ENCODE data around the gene DOCK1.
A peak's percentile ranks its signal among the peaks of the same experiment; 100 is the strongest.
"Not testable (repeated sequence)": the region's sequence is repeated elsewhere in the genome, so short reads cannot be mapped to it uniquely, and the experiment has no call there.

The DOCK1 gene

GRCh38 chr10:126878594-126878993 lies 26.6 kb upstream of the DOCK1 start:
- H3K9me3 ChIP-seq (ENCODE audit: insufficient read depth, low read depth, low read length) = no peaks in the 10 kb centered on the region
- no peak overlapping the region for H2AK5ac ChIP-seq (ENCODE audit: low read length)
- H2BK120ac ChIP-seq (ENCODE audit: insufficient read depth, low read length, poor library complexity) = no peak overlapping the region
- no CpG with 5 or more reads among the region's 10 CpGs for WGBS (ENCODE audit: extremely low coverage, insufficient coverage, insufficient read length)
- H3K79me2 ChIP-seq (ENCODE audit: control insufficient read depth, insufficient read depth, low read length, poor library complexity) = no peaks in the 10 kb centered on the region
- no peak overlapping the region for H3K4me2 ChIP-seq (ENCODE audit: low read length)
- H4K91ac ChIP-seq (ENCODE audit: low read depth, low read length) = no peak overlapping the region
- no peaks in the 10 kb centered on the region for H3K36me3 ChIP-seq (ENCODE audit: control insufficient read depth in 1 of 2, insufficient read depth in 2 of 2, low read length in 2 of 2)
- no peak overlapping the region for H4K8ac ChIP-seq (ENCODE audit: low read depth, low read length)
- no peaks in the 10 kb centered on the region for H3K27me3 ChIP-seq (ENCODE audit: insufficient read depth, low read length)
- H3K27ac ChIP-seq (ENCODE audit: low read depth, low read length) = no peak overlapping the region
- no peak overlapping the region for H3K23ac ChIP-seq (ENCODE audit: low read length)
- H3K9ac ChIP-seq (ENCODE audit: low read length) = no peak overlapping the region
- no peaks in the 10 kb centered on the region for H3K79me1 ChIP-seq (ENCODE audit: low read length)
- no peak overlapping the region for H2BK12ac ChIP-seq (ENCODE audit: low read length)
- H4K12ac ChIP-seq (ENCODE audit: low read depth, low read length) = no peak overlapping the region
- no peak overlapping the region for H3K14ac ChIP-seq (ENCODE audit: low read length)
- no peak overlapping the region for H2BK5ac ChIP-seq (ENCODE audit: low read depth, low read length, poor library complexity)
- peaks cover 0 to 2% of the 10 kb centered on the region in 2 experiments for H3K4me1 ChIP-seq (ENCODE audit: control insufficient read depth in 1 of 2, insufficient read depth in 2 of 2, low read length in 2 of 2)
- H3K4ac ChIP-seq (ENCODE audit: low read depth, low read length) = no peak overlapping the region
- H3K18ac ChIP-seq (ENCODE audit: low read length) = no peak overlapping the region
- DNase-seq = no peak
- no peak overlapping the region for H2AFZ ChIP-seq (ENCODE audit: insufficient read depth, low read length, poor library complexity)
- H3K4me3 ChIP-seq (ENCODE audit: low read depth, low read length) = no peak overlapping the region

- Histone ChIP-seq H2AFZ (ENCODE audit: insufficient read depth, low read length, poor library complexity) (no peak overlapping the region), H3K27ac (ENCODE audit: low read depth, low read length) (no peak overlapping the region), H4K12ac (ENCODE audit: low read depth, low read length) (no peak overlapping the region), H3K23ac (ENCODE audit: low read length) (no peak overlapping the region), H2AK5ac (ENCODE audit: low read length) (no peak overlapping the region), H3K9me3 (ENCODE audit: insufficient read depth, low read depth, low read length) (no peaks in the 10 kb centered on the region), H3K79me1 (ENCODE audit: low read length) (no peaks in the 10 kb centered on the region), H3K14ac (ENCODE audit: low read length) (no peak overlapping the region), H3K79me2 (ENCODE audit: control insufficient read depth, insufficient read depth, low read length, poor library complexity) (no peaks in the 10 kb centered on the region), H4K8ac (ENCODE audit: low read depth, low read length) (no peak overlapping the region), H2BK5ac (ENCODE audit: low read depth, low read length, poor library complexity) (no peak overlapping the region), H4K91ac (ENCODE audit: low read depth, low read length) (no peak overlapping the region), H3K4ac (ENCODE audit: low read depth, low read length) (no peak overlapping the region), H3K27me3 (ENCODE audit: insufficient read depth, low read length) (no peaks in the 10 kb centered on the region), H3K4me3 (ENCODE audit: low read depth, low read length) (no peak overlapping the region), H3K36me3 (ENCODE audit: control insufficient read depth in 1 of 2, insufficient read depth in 2 of 2, low read length in 2 of 2) (no peaks in the 10 kb centered on the region), H3K4me1 (ENCODE audit: control insufficient read depth in 1 of 2, insufficient read depth in 2 of 2, low read length in 2 of 2) (peaks cover 0 to 2% of the 10 kb centered on the region in 2 experiments), H2BK12ac (ENCODE audit: low read length) (no peak overlapping the region), H3K9ac (ENCODE audit: low read length) (no peak overlapping the region), H2BK120ac (ENCODE audit: insufficient read depth, low read length, poor library complexity) (no peak overlapping the region), H3K18ac (ENCODE audit: low read length) (no peak overlapping the region), H3K4me2 (ENCODE audit: low read length) (no peak overlapping the region)
- no CpG with 5 or more reads among the region's 5 CpGs for WGBS (ENCODE audit: extremely low coverage, insufficient coverage, insufficient read length)
- no peak for DNase-seq
These were observed 24.3 kb upstream of the DOCK1 start for GRCh38 chr10:126880926-126881325.

- Histone ChIP-seq H3K4me2 (ENCODE audit: low read length) (peak overlapping the region; percentile 52), H4K12ac (ENCODE audit: low read depth, low read length) (peak overlapping the region; percentile 7), H3K14ac (ENCODE audit: low read length) (peak overlapping the region; percentile 40), H2AFZ (ENCODE audit: insufficient read depth, low read length, poor library complexity) (peak overlapping the region; percentile 10), H4K91ac (ENCODE audit: low read depth, low read length) (peak overlapping the region; percentile 74), H2BK120ac (ENCODE audit: insufficient read depth, low read length, poor library complexity) (peak overlapping the region; percentile 38), H4K8ac (ENCODE audit: low read depth, low read length) (peak overlapping the region; percentile 74)
- H3K9me3 ChIP-seq (ENCODE audit: insufficient read depth, low read depth, low read length); H2AK5ac ChIP-seq (ENCODE audit: low read length); H3K79me2 ChIP-seq (ENCODE audit: control insufficient read depth, insufficient read depth, low read length, poor library complexity); H3K4me3 ChIP-seq (ENCODE audit: low read depth, low read length); H3K79me1 ChIP-seq (ENCODE audit: low read length); H3K4ac ChIP-seq (ENCODE audit: low read depth, low read length); H3K9ac ChIP-seq (ENCODE audit: low read length); H3K4me1 ChIP-seq (ENCODE audit: control insufficient read depth in 1 of 2, insufficient read depth in 2 of 2, low read length in 2 of 2); H3K27me3 ChIP-seq (ENCODE audit: insufficient read depth, low read length); H3K36me3 ChIP-seq (ENCODE audit: control insufficient read depth in 1 of 2, insufficient read depth in 2 of 2, low read length in 2 of 2); H2BK5ac ChIP-seq (ENCODE audit: low read depth, low read length, poor library complexity); H3K27ac ChIP-seq (ENCODE audit: low read depth, low read length); H3K23ac ChIP-seq (ENCODE audit: low read length); H2BK12ac ChIP-seq (ENCODE audit: low read length); H3K18ac ChIP-seq (ENCODE audit: low read length); DNase-seq: not testable (repeated sequence)
- no CpG with 5 or more reads among the region's 16 CpGs for WGBS (ENCODE audit: extremely low coverage, insufficient coverage, insufficient read length)
These were observed 23.2 kb upstream of the DOCK1 start for GRCh38 chr10:126882055-126882454.

- not testable (repeated sequence) for H2BK12ac ChIP-seq (ENCODE audit: low read length); H3K79me1 ChIP-seq (ENCODE audit: low read length); H3K36me3 ChIP-seq (ENCODE audit: control insufficient read depth in 1 of 2, insufficient read depth in 2 of 2, low read length in 2 of 2); H3K23ac ChIP-seq (ENCODE audit: low read length); H4K12ac ChIP-seq (ENCODE audit: low read depth, low read length); H2BK5ac ChIP-seq (ENCODE audit: low read depth, low read length, poor library complexity); H4K91ac ChIP-seq (ENCODE audit: low read depth, low read length); H3K4me1 ChIP-seq (ENCODE audit: control insufficient read depth in 1 of 2, insufficient read depth in 2 of 2, low read length in 2 of 2); H3K27me3 ChIP-seq (ENCODE audit: insufficient read depth, low read length); H2BK120ac ChIP-seq (ENCODE audit: insufficient read depth, low read length, poor library complexity); H4K8ac ChIP-seq (ENCODE audit: low read depth, low read length); H3K9ac ChIP-seq (ENCODE audit: low read length); H3K9me3 ChIP-seq (ENCODE audit: insufficient read depth, low read depth, low read length); DNase-seq; H3K14ac ChIP-seq (ENCODE audit: low read length); H2AK5ac ChIP-seq (ENCODE audit: low read length); H3K4ac ChIP-seq (ENCODE audit: low read depth, low read length); H2AFZ ChIP-seq (ENCODE audit: insufficient read depth, low read length, poor library complexity); H3K79me2 ChIP-seq (ENCODE audit: control insufficient read depth, insufficient read depth, low read length, poor library complexity); H3K18ac ChIP-seq (ENCODE audit: low read length); H3K27ac ChIP-seq (ENCODE audit: low read depth, low read length); H3K4me2 ChIP-seq (ENCODE audit: low read length); H3K4me3 ChIP-seq (ENCODE audit: low read depth, low read length)
- WGBS (ENCODE audit: extremely low coverage, insufficient coverage, insufficient read length) = no CpG with 5 or more reads among the region's 1 CpG
These were observed 16.8 kb upstream of the DOCK1 start for GRCh38 chr10:126888436-126888835.

All from trophoblast cell (in vitro differentiated cells and primary cell).